GM21515 (cell line): ENCODE measurements around the gene INSIG1.

ENCODE experiments used
- ATAC-seq: cut with Tn5 transposase; IDR thresholded peaks from one replicate; pipeline ENCODE4 v1.9.1; 2021; ENCODE audit not compliant: unreplicated experiment

INSIG1 gene

DNA sequence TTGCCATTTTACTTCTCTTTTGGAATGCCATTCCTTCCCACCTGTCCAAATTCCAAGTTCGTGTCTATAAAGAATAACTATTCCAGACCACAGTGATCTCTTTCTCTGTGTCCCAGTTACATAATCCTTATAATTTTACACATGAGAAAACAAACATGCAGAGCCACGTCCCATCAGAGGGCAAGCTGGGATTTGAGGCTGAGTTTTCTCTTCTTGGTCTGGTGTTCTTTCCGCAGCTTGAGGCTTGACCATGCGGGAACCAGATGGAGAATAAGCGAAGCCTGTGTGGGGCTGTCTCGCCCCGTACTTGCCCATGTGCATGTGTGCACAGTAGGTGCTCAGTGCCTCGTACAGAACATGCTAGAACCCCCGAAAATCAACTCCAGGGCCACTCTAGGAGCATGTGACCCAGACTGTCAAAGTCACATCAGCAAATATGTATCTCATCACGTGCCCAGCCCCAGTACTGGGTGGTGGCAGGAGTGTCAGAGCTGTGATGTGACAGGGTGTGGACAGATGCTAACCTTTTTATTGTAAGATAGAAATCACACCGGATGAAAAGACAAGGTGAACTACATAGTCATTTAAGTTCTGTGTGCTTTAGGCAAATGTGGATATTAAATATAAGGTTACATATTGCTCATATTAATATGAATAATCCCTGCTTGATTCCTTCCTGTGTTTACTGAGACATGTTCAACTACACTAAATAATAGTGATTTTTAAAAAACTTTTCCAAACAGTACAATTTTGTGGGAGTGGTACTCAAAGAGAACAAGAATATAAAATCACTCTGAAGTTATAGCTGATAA lies 3.2 kb downstream of the INSIG1 start:
- ATAC-seq, result no peak

DNA sequence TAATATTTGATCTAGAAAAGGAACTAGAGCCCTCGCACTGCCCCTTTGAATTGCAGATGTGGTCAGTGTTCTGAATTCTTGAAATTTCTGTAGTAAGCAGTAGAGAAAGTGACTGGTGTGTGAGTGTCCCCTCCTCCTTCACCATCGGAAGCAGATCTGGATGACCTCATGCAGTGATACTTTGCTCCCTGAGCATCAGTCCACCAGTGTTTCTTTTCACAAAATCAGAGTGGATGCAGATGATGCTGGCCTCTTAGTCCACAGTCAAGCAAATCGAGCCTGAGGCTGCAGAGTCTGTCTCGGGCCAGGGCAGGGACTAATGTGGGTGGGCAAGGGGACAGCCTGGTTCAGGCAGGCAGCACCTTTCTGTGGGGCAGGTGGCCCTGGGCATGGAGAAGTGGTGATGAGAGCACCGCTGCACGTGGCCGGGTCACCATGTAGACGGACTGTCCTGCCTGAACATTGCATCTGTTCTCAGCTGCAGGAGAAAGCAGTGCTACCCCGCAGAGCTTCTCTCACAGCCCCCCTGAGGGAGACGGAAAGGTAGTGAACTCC lies 5.4 kb downstream of the INSIG1 start:
- ATAC-seq, result no peak

DNA sequence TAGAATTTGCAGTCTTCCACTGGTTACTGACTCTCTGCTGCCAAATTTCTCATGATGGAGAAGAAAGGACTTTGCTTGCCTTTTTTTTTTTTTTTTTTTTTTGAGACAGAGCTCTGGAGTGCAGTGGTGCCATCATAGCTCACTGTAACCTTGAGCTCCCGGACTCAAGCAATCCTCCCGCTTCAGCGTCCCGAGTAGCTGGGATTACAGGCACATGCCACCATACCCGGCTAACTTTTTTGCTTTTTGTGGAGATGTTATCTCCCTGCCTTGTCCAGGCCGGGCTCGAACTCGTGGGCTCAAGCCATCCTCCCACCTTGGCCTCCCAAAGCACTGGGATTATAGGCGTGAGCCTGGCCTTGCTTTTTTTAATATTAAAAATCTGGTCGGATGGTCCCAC lies 6.2 kb downstream of the INSIG1 start:
- no peak for ATAC-seq

DNA sequence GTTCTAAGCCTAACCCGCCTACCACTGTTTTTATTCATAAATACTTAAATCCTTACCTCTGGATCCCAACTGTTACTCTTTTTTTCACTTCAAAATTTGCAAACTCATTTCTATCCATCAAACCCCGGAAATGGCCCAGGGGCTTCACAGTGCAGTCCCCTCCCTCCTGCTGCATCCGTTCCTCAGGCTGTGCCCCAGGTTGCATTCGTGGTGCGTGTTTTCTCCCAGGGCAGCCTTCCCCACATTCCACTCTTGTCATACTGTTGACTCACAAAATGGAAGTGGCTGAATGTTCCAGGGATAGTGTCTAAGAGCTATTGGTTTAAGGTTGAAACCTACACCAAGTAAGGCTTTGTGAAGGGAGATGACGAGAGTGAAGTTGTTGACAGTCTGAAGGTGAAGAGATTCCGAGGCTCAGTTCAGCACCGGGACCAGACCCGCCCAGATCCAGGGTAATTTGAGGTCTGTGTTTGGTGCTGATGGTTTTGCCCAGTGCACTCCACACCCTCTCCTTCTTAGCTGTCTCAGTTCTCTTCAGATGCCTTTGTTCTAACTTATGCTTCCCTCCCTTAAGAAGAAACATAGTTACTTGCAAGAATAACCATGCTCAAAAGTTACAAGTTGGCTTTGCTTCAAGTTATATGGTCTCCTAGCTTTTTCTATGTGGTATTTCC lies 7.7 kb downstream of the INSIG1 start:
- no peak for ATAC-seq

DNA sequence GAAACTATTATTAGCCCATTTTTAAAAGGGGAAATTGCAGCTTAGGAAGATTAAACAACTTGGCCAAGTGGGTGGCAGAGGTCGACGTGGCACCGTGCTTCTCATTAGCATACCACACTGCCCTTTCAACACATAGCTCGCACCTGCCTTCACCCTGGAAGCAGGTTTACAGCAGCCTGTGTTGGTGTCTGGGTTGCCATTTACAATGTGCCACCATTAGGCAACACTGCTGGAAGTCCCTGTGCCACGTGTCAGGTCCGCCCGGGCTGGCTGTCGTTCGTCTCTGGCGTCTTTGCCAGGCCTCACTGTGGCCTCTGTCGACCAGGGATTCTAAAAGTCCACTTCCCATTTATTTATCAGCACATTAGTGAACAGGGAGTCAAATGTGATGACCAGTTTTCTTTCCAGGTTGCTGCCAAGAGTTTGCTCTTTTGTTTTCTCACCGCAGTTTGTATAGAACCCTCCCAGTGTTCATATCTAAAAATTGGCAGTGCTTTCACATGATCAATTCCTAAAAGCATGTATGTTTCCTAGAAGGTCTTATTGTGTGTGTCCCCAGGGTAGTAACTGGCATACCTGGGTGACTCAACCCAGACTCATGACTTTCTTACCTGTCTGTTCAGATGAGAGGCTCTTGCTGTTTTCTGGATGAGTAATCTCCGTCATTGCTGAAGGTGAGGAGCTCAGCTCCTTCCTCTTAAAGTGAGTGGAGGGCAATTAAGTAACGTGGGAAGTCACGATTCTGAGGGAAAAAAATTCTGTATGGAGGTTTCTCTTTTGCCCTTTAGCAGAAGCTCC lies 9.2 kb downstream of the INSIG1 start:
- no peak for ATAC-seq

DNA sequence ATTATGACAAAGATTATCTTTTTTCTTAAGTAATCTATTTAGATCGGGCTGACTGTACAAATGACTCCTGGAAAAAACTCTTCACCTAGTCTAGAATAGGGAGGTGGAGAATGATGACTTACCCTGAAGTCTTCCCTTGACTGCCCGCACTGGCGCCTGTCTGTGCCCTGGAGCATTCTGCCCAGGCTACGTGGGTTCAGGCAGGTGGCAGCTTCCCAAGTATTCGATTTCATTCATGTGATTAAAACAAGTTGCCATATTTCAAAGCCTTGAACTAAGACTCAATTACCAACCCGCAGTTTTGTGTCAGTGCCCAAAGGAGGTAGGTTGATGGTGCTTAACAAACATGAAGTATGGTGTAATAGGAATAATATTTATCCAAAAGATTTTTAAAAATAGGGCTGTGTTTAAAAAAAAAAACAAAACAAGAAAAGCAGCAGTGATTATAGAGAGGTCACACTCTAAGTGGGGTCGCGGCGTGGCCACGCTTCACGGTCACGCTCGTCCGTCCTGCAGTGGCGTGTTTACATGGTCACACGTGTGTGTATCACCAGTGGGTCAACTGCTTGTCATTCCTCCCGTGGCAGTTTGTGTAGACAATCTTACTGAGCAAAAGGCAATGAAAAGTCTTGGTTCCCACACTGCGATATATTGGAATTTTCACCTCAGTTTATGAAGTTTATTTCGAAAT lies 10.8 kb downstream of the INSIG1 start:
- ATAC-seq, result no peak

DNA sequence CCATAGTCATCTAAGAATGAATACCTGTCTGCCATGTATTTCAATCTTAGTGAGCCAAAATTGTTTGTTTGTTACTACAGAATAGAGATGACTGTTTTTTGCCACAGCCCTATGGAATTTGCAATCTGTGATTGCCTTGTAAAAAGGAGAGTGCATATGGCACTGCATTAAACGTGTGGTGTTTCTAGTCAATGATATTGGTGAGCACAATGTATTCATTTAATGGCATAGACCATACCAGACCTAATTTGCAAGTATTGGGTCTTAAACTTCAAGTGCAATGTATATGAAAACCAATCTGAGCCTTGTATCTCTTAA lies 11.3 kb downstream of the INSIG1 start:
- no peak for ATAC-seq

DNA sequence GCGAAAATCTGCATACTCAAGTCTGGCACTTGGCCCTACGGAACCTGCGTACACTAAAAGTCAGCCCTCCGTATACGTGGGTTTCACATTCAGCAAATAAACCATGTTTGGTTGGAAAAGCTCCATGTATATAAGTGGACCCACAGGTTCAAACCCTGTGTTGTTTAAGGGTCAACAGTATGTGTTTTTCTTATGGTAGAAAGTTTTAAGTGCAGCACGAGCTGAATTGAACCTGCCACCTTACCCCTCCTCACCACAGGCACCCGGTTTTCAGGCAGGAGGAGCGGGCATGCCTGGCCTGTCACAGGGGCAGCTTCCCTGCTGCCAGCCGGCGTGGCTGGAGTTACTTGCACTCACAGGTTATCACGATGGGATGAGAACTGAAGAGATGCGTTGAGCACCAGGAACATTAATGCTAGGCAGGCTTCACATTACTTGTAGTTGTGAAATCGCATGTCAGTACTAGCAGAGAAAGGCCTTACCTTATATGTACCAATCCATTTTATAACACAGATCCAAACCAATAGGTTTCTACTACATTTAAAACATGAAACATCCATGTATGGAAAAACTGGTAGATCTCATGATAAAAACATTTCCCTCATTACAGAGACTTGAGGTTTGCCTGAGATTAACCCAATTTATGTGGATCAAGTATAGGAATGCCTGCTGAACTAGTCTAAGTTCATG lies 12.9 kb downstream of the INSIG1 start:
- no peak for ATAC-seq

DNA sequence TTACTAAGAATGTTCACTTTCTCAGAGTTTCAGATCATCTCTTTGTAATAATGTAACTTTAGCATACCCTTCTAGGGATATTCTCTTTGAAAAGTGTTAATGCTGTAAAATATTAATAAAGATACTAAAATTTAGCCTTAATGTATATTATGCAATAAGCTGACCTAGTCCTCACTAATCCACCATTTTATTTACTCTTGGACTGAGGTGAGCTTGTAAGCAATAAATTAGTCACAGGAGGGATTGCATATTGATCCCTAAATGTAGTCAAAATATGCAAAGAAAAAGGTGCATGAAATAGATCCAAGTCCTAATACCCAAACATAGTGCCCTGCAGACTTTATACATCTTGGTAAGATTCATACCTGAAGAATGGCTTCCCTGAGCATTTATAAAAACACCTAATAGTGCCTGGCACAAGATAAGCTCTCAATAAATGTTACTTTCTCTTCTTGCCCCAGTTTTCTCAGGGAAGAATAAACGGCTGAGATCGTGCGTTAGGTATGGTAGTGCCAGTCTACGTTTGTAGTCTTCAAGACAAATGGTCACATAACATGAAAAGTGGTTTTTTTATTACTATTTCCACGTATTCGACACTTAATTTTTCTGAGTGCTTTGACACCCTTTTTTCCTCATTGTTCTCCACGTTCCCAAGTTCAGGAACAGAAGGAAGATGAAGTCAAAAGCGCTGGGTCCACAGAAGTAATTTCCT lies 14.3 kb downstream of the INSIG1 start:
- ATAC-seq, result no peak

DNA sequence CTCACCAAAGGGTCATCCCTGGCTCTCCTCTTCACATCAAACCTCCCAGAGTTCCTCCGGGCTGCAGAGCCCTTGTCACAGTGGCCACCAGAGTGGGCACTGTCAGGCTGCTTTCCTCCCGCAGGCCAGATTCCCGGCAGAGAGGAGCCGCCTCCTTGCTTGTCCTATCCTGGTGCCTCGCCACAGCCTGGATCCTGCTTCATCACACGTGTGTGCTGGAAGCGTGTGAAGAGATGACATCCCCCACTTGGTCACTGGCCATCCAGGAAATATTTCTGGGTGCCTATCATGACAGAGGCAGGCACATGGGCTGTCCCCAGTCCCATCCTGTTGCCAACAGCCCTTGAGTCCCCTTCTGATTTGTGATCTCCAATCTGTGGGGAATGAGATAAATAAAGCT lies 15.0 kb downstream of the INSIG1 start:
- no peak for ATAC-seq

DNA sequence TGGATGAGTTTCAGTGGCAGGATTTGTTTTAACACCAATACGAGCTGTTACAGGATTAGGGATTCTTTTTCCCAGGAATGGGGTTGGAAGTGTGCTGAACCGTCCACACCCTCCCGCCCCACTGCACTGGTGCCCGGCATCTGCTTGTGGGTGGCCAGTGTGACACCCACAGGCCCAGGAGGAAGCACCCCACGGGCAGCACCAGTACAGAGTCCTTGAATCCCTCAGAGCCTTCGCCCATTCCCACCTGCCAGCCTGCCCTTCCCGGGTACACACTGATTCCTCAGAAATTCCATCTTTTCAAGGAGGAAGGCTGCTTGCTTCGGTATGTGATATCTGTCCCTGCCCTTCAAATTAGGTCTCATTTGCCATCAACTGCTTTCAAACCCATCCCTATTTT lies 15.4 kb downstream of the INSIG1 start:
- no peak for ATAC-seq

DNA sequence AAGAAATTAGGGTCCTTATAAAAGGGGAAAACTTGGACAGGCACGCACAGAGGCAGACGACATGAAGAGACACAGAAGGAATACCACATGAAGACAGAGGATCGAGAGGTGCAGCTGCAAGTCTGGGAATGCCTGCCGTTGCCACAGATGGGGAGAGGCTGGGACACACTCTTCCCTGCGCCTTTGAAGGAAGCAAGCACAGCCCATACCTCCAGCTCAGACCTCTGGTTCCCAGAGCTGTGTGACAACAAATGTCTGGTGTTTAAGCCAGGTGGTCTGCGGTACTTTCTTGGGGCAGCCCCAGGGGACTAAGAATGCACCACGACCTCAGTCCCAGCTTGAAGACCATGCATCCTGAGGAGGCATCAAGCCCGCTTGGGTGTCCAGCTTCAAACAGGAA lies 18.3 kb downstream of the INSIG1 start:
- ATAC-seq, result no peak

DNA sequence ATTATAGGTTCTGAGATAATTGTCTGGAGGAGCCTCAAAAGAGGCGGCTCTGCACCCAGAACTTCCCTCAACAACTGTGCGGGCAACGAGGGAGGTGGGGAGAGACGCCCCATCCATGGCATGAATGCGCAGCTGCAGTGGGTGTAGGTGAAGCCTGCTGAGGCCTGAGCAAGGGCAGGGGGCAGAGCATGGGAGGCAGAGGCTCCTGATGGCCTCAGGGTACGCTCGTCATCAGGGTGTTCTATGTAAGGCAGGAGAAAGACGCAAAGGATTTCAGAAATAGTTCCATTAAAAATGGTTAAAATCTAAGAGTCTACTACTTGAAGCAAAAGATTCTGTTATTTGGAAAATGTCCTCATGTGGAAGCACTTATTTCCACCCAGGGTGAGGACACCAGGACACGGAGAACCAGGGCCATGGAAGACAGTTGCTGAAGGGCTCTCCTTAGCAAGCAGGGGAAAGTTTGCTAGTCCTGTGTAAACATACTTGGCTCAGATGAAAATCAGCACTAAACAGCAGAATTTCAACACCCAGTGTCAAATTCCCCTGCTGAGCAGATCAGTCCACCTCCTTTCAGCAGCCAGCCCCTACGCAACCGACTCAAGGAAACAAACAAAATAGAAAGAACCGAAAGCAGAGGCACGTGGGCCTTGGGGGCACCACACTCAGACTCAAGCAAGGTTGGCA lies 18.9 kb downstream of the INSIG1 start:
- no peak for ATAC-seq

DNA sequence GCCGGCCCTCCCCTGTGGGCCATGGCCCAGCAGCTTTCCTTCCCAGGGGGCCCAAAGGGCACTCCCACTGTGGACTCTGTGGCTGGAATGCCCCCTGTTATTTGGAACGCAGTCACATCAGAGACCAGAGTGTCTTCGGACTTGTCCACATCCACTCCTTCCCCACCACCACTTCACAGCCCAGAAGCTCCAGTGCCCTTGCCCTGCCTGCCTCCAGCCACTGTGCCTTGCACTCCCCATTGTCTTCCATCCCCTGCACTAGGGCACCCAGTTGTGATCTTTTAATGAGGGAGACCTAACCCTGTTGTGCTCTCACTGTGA lies 19.4 kb downstream of the INSIG1 start:
- ATAC-seq, result no peak

DNA sequence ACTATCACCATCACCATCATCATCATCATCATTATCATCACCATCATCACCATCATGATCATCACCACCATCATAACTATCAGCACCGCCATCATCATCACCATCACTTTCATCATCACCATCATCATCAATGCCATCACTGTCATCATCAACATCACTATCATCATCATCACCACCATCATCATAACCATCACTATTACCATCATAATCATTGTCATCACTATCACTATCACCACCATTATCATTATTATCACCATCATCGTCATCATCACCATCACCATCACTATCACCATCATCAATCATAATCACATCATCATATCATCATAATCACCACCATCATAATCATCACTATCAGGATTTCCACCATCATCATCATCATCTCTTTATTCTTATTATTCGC lies 20.6 kb downstream of the INSIG1 start:
- no peak for ATAC-seq

DNA sequence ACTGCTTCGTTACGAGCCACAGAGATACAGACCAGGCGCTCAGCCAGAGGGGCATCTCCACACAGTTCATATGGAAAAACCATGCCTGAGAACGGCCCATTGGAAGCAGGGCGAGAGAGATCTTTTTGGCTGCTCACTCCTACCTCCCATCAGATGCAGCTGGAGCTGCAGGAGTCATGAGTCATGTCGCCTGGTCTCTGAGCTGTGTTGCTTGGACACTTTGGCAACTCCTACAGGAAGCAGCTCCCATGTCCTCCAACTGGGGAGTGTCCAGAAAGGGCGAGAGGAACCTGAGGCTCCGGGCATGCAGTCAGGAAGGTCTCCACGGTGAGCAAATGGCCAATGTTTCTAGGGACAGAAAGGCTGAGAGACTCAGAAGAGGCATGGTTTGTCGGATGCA lies 24.9 kb downstream of the INSIG1 start:
- ATAC-seq, result no peak

DNA sequence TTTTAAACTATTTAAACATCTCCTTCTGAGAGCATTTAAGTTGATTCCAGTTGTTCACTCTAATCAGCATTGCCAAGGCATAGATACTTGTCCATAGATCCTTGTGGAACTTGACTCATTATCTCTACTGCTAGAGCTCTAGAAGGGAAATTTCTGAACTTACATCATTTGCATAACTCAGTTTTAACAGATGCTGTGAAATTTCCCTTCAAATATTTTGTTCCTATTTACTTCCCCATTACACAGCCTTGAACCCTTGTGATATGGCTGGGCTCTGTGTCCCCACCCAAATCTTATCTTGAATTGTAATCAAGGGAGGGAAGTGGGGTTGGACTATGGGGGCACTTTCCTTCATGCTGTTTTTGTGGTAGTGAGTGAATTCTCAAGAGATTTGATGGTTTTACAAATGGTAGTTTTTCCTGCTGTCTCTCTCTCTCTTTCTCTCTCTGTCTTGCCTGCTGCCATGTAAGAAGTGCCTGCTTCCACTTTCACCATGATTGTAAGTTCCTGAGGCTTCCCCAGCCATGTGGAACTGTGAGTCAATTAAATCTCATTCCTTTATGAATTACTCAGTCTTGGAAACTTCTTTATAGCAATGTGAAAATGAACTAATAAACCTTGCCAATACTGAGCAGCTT lies 25.4 kb downstream of the INSIG1 start:
- no peak for ATAC-seq

DNA sequence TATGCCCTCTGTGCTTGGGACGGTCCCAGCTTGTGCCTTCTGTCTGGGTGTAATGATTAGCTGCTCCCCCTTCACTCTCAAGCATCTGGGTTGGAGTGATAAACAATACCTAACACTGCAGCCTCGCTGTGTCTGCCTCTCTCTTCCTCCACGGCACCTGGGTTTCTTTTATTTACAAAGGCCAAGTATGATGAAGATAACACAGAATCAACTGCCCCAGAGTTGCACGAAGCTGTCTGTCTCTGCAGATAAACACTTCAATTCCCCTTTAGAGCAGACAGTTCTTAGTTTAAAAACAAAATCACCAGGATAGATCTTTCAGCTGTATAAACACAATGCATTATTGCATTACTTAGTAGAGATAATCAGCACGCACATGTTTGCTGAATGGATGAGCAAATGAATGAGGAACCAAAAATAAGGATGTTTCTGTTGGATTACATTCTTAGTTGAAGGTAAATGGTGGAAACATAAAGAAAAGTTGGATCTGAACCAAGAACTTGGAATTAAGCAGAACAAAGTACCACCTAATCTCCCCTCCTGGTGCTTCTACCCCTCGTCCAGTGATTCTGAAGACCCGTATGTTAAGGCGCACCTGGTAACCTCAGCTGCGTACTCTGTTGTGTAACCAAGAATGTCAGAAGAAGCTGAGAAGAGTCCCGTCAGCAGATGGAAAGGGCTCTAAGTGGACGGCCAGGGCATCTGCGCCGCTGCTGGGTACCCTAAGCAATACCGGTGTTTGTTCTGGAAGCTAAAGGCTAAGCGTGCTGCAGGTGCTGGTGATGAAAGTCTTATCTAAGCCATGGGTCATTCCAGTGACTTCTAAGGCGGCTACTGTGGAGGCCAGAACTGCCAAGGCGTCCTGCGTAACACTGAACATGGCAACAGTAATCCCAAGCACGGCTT lies 26.6 kb downstream of the INSIG1 start:
- no peak for ATAC-seq
